GM19438 (cell line): ENCODE results near the gene CCDC191.

Experiments
- ATAC-seq: cut with Tn5 transposase; IDR thresholded peaks from one replicate; pipeline ENCODE4 v1.9.1; 2021; ENCODE audit warnings: low read depth; ENCODE audit not compliant: unreplicated experiment

The CCDC191 gene

GRCh38 chr3:113977822-113978221 lies 78.5 kb downstream of the CCDC191 start:
- ATAC-seq: no peak

GRCh38 chr3:113968986-113969385 lies 87.3 kb downstream of the CCDC191 start:
- ATAC-seq: no peak

GRCh38 chr3:113966172-113966571 lies 90.2 kb downstream of the CCDC191 start:
- ATAC-seq: no peak

- no peak for ATAC-seq
Measured at GRCh38 chr3:113963879-113964278, 92.4 kb downstream of the CCDC191 start.

GRCh38 chr3:113954091-113954685 lies 102.1 kb downstream of the CCDC191 start:
- no peak for ATAC-seq

GRCh38 chr3:113953677-113954076 lies 102.6 kb downstream of the CCDC191 start:
- ATAC-seq: no peak

GRCh38 chr3:113952921-113953320 lies 103.4 kb downstream of the CCDC191 start:
- ATAC-seq: no peak

GRCh38 chr3:113948015-113948917 lies 108.1 kb downstream of the CCDC191 start:
- ATAC-seq: peak; percentile 54

- ATAC-seq: peak; percentile 66
Measured at GRCh38 chr3:113947372-113948014, 108.8 kb downstream of the CCDC191 start, which contains the start of gene ZDHHC23. TSS of gene ZDHHC23 (plus strand) at chr3:113948013. CDS start at chr3:113948803, 790 bp downstream.

- no peak for ATAC-seq
Measured at GRCh38 chr3:113946831-113947230, 109.5 kb downstream of the CCDC191 start.

- ATAC-seq: no peak
Measured at GRCh38 chr3:113927556-113927955, 128.8 kb downstream of the CCDC191 start.

- no peak for ATAC-seq
Measured at GRCh38 chr3:113914646-113915045, 141.7 kb downstream of the CCDC191 start.
